Endothelial cell of umbilical vein (primary cell): ENCODE measurements around the gene POLR2E. TPM values are rescaled to one million over a fixed set of nuclear protein-coding genes. Genes with fewer than 3 reads are reported as not detected.

ENCODE experiments used
- BruUV-seq: library from RNA; stranded (reverse); fragments of 400-500 nt; replicated peaks from 2 replicates; lab custom pipeline; 2021; lab: Mats Ljungman, UMichigan
- CTCF ChIA-PET: fragments of 300-600, 350-600 bp; sonication (Branson Sonifier 250); formaldehyde crosslinking; loops from one replicate; lab custom pipeline; 2021; ENCODE audit warnings: antibody characterized with exemption, inconsistent platforms; lab: Charles Lee
- POLR2A ChIA-PET: fragments of 300-600, 350-600 bp; sonication (Branson Sonifier 250); formaldehyde crosslinking; loops from one replicate; lab custom pipeline; 2021; ENCODE audit warnings: antibody characterized with exemption, inconsistent platforms; lab: Charles Lee
- DNase-seq: peaks from one replicate; pipeline ENCODE4 v3.0.0-alpha.2; 2011; ENCODE audit warnings: low read depth, low spot score
- FAIRE-seq: peaks from 2 replicates; lab custom pipeline; 2011; peaks lifted over from hg19 to GRCh38; lab: Jason Lieb, UNC
- H2AFZ ChIP-seq: 2 replicates; pipeline ENCODE4 v1.6.0; 2012; ENCODE audit warnings: low read depth, low read length, control low read depth, inconsistent platforms
- H3K27ac ChIP-seq: 2 replicates; pipeline ENCODE4 v1.5.1; 2011; ENCODE audit warnings: low read depth, mild to moderate bottlenecking, control low read depth, low read length, moderate library complexity; ENCODE audit not compliant: insufficient read depth
- H3K27me3 ChIP-seq, 2 experiments: 2 replicates each; pipeline versions ENCODE4 v1.6.0 to v1.6.1; 2011; ENCODE audit warnings: low read length in 2 of 2, mixed read lengths in 1 of 2; ENCODE audit not compliant: control insufficient read depth in 2 of 2, insufficient read depth in 2 of 2
- H3K36me3 ChIP-seq, 2 experiments: 2 replicates in 1 of 2; 3 replicates in 1 of 2; pipeline ENCODE4 v1.5.1; 2011; ENCODE audit warnings: low read length in 2 of 2, mild to moderate bottlenecking in 1 of 2, moderate library complexity in 1 of 2; ENCODE audit not compliant: control insufficient read depth in 2 of 2, insufficient read depth in 2 of 2; ENCODE audit errors: extremely low read depth in 1 of 2
- H3K4me1 ChIP-seq: 3 replicates; pipeline ENCODE4 v1.5.1; 2011; ENCODE audit warnings: mild to moderate bottlenecking, low read length; ENCODE audit not compliant: control insufficient read depth, insufficient read depth; ENCODE audit errors: extremely low read depth
- H3K4me2 ChIP-seq: 2 replicates; pipeline ENCODE4 v1.6.1; 2011; ENCODE audit warnings: low read length, control low read depth, mixed read lengths; ENCODE audit not compliant: insufficient read depth
- H3K4me3 ChIP-seq, 3 experiments: fragments of 200-600 bp in 1 of 3; sonication (generic), shearing (Covaris generic) in 1 of 3; replicated peaks in 1 of 3; 2 replicates each; pipeline ENCODE4 v1.5.1; 2011 to 2016; ENCODE audit warnings: control low read depth in 3 of 3, low read length in 3 of 3, mild to moderate bottlenecking in 2 of 3, inconsistent platforms in 1 of 3, low read depth in 1 of 3, moderate library complexity in 1 of 3; ENCODE audit not compliant: insufficient read depth in 1 of 3
- H3K79me2 ChIP-seq: 2 replicates; pipeline ENCODE4 v1.6.0; 2012; ENCODE audit warnings: low read length, inconsistent platforms; ENCODE audit not compliant: control insufficient read depth, insufficient read depth
- H3K9ac ChIP-seq: replicated peaks from 2 replicates; pipeline ENCODE3; 2011; ENCODE audit warnings: low read length, control low read depth; ENCODE audit not compliant: insufficient read depth; ENCODE audit errors: extremely low read depth
- H3K9me1 ChIP-seq: replicated peaks from 3 replicates; pipeline ENCODE4 v1.6.0; 2011; ENCODE audit warnings: mild to moderate bottlenecking, low read length; ENCODE audit not compliant: control insufficient read depth, insufficient read depth; ENCODE audit errors: extremely low read depth
- H3K9me3 ChIP-seq: replicated peaks from 2 replicates; pipeline ENCODE4 v1.5.1; 2012; ENCODE audit warnings: low read length, inconsistent platforms; ENCODE audit not compliant: control insufficient read depth, insufficient read depth
- H4K20me1 ChIP-seq: replicated peaks from 2 replicates; pipeline ENCODE3; 2011; ENCODE audit warnings: mild to moderate bottlenecking, low read length; ENCODE audit not compliant: control insufficient read depth, insufficient read depth; ENCODE audit errors: extremely low read depth
- CTCF ChIP-seq, 2 donors: IDR thresholded peaks; 1 replicate in 1 of 2; 2 replicates in 1 of 2; pipeline ENCODE4 v1.5.1; 2011; ENCODE audit warnings: low read length in 2 of 2, mild to moderate bottlenecking in 2 of 2, moderate library complexity in 2 of 2, control low read depth in 1 of 2, inconsistent platforms in 1 of 2, low read depth in 1 of 2; ENCODE audit not compliant: insufficient read depth in 1 of 2; ENCODE audit errors: extremely low read depth in 1 of 2
- EZH2 ChIP-seq: IDR thresholded peaks from 2 replicates; pipeline ENCODE4 v1.6.1; 2012; ENCODE audit warnings: borderline replicate concordance, low read depth, mild to moderate bottlenecking, moderate library complexity, low read length, inconsistent platforms; ENCODE audit not compliant: severe bottlenecking
- FOS ChIP-seq: IDR thresholded peaks from 2 replicates; pipeline ENCODE4 v1.6.1; 2011; ENCODE audit warnings: mild to moderate bottlenecking, low read length, moderate library complexity, borderline replicate concordance; ENCODE audit not compliant: insufficient read depth
- GATA2 ChIP-seq: IDR thresholded peaks from 2 replicates; pipeline ENCODE4 v1.7.0; 2011; ENCODE audit warnings: low read depth, mild to moderate bottlenecking, moderate library complexity, mixed read lengths, low read length; ENCODE audit not compliant: insufficient read length, insufficient read depth
- JUN ChIP-seq: IDR thresholded peaks from 2 replicates; pipeline ENCODE4 v1.6.1; 2011; ENCODE audit warnings: borderline replicate concordance, low read depth; ENCODE audit not compliant: insufficient read length, insufficient read depth
- MAX ChIP-seq: IDR thresholded peaks from 2 replicates; pipeline ENCODE4 v1.6.1; 2011; ENCODE audit not compliant: insufficient read depth, insufficient read length
- MYC ChIP-seq: IDR thresholded peaks from one replicate; pipeline ENCODE4 v1.6.1; 2011; ENCODE audit warnings: mild to moderate bottlenecking, low read depth, low read length
- POLR2A ChIP-seq: IDR thresholded peaks from 2 replicates; pipeline ENCODE4 v1.6.1; 2012; ENCODE audit warnings: low read depth, mild to moderate bottlenecking, control low read depth, low read length
- POLR2AphosphoS5 ChIP-seq: IDR thresholded peaks from 2 replicates; pipeline ENCODE4 v1.6.1; 2012; ENCODE audit warnings: low read depth, mild to moderate bottlenecking, control low read depth, low read length, moderate library complexity; ENCODE audit not compliant: insufficient read depth
- dilution Hi-C: fragments of 300-500 bp; cut with MboI; formaldehyde crosslinking; loops from one replicate; pipeline ENCODE4 v1.15.0; 2019; ENCODE audit warnings: low sequenced_read_pairs; ENCODE audit not compliant: extremely low pct_ligation_motif_present
- intact Hi-C: fragments of 100-400 bp; cut with micrococcal nuclease; formaldehyde crosslinking; loops from one replicate; pipeline ENCODE4 v1.10.0; 2022
- polyA plus RNA-seq, 4 experiments: library from polyadenylated mRNA; depleted of rRNA in 3 of 4; stranded (reverse) in 3 of 4; unstranded in 1 of 4; fragments of >200 nt; gene quantifications; 2 replicates each; pipeline versions ENCODE4 v1.2.1 to v1.2.3, GENCODE V29; 2011 to 2012; ENCODE audit warnings: missing spikeins in 1 of 4
- total RNA-seq: library from RNA; stranded (reverse); gene quantifications from 2 replicates; pipeline ENCODE4 v1.2.3, GENCODE V29; 2021

POLR2E gene
- total and polyA plus RNA-seq, 2 donors (not counting 3 experiments of a cell fraction or from before 2014, with no cell fraction given): 272 to 344 TPM

DNA sequence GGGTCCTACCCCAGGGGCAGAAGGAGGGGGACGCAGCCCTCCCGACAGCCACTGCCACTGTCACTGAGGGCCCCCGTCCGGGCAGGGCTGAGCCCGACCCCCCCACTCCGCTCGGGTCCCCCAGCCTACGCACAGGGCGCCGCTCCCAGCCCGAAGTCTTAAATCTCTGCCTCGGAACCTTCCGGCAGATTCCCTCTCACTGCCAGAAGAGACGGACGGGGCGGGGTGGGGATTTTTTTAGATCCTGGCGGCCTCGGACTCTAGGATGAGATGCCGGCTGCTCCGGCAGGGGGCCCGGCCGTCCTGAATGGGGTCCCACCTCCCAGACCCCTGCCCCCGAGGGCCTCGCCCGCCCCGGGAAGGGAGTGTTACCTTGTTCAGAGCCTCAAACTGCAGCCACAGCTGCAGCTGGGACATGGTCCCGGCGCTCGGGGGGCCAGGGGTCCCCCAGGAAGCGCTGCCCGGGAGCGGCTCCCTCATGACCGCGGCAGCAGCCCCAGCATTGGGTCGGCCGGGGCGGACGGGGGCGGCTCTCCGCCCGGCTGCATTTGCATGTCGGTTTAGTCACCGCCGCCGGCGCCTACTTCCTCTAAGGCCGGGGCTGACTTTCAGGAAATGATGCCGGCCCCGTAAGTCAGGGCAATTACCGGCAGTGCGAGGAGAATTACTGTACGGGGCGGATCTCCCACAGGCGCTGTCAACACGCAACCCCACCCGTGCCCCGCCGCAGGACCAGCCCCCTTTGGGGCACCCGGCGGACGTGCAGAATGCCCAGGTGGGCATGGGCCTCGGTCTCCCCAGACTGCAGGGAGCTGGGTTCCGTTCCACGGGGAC, 36.8 kb upstream of the POLR2E start:
- H2AFZ ChIP-seq: peak overlapping the region; percentile 47
- peaks cover 20% of the 10 kb centered on the region for H3K4me1 ChIP-seq
- TSS peak; percentile 56 for BruUV-seq
- H4K20me1 ChIP-seq: no peaks in the 10 kb centered on the region
- peak overlapping the region; percentile 96 for H3K9ac ChIP-seq
- POLR2A ChIA-PET: no interaction called here
- peak overlapping the region; percentile 85 for H3K4me2 ChIP-seq
- peak; percentile 91 for FAIRE-seq
- H3K4me3 ChIP-seq: peak overlapping the region; percentile 64 to 81 (median 79)
- dilution Hi-C loops (no loop called here), intact Hi-C loops (loop anchor here (2.0 kb wide), 1 partner anchor 41 kb away; no protein-coding TSS in a partner anchor)
- peak; percentile 90 for DNase-seq
- no peaks in the 10 kb centered on the region for H3K9me3 ChIP-seq
- H3K27ac ChIP-seq: peak overlapping the region; percentile 92
- H3K79me2 ChIP-seq: peaks cover 51% of the 10 kb centered on the region
- H3K9me1 ChIP-seq: no peaks in the 10 kb centered on the region
- H3K27me3 ChIP-seq: no peaks in the 10 kb centered on the region
- H3K36me3 ChIP-seq: peaks cover 0 to 7% of the 10 kb centered on the region in 2 experiments
- CTCF ChIA-PET: interaction anchor here (0.6 to 2.0 kb wide), 8 partner anchors 11 to 151 kb away, joined by 3 to 20 read pairs (median 4); no protein-coding TSS in a partner anchor
- TF ChIP-seq EZH2: no peak
- peak; percentile 91 for TF ChIP-seq POLR2AphosphoS5
- peak; percentile 82 for TF ChIP-seq POLR2A
- TF ChIP-seq CTCF (IDR thresholded peaks at IDR 0.05; ENCODE audit: extremely low read depth in 1 of 2, insufficient read depth in 1 of 2, low read depth in 1 of 2, low read length in 2 of 2): peak; percentile 6 to 13
- TF ChIP-seq MYC: no peak
- no peak for TF ChIP-seq JUN
- TF ChIP-seq MAX: no peak
- TF ChIP-seq FOS: peak; percentile 60
- TF ChIP-seq GATA2: no peak
